Loucy (cell line): ENCODE results near the gene CCDC93.

Experiments
- H2AFZ ChIP-seq: fragments of 200-600 bp; sonication (generic); 2 replicates; pipeline ENCODE4 v1.6.0; 2016; ENCODE audit warnings: antibody characterized with exemption, mild to moderate bottlenecking, low read length, moderate library complexity
- H3F3A ChIP-seq: fragments of 200-600 bp; 2 replicates; pipeline ENCODE4 v1.6.0; 2016; ENCODE audit warnings: antibody characterized with exemption, low read depth, mild to moderate bottlenecking
- H3K27me3 ChIP-seq: fragments of 200-600 bp; sonication (generic); 2 replicates; pipeline ENCODE4 v1.6.1; 2014; ENCODE audit warnings: low read length, mild to moderate bottlenecking; ENCODE audit not compliant: insufficient read depth, poor library complexity, severe bottlenecking
- H3K36me3 ChIP-seq: fragments of 200-600 bp; sonication (generic); 2 replicates; pipeline ENCODE4 v1.6.1; 2016; ENCODE audit warnings: low read length; ENCODE audit not compliant: insufficient read depth
- H3K4me1 ChIP-seq: fragments of 200-600 bp; sonication (generic); 2 replicates; pipeline ENCODE4 v1.5.1; 2014; ENCODE audit warnings: low read length, mild to moderate bottlenecking; ENCODE audit not compliant: insufficient read depth, poor library complexity, severe bottlenecking
- H3K4me2 ChIP-seq: fragments of 200-600 bp; sonication (generic); 2 replicates; pipeline ENCODE4 v1.6.0; 2014; ENCODE audit warnings: antibody characterized with exemption, low read length, low read depth, mild to moderate bottlenecking; ENCODE audit not compliant: poor library complexity, severe bottlenecking
- H3K4me3 ChIP-seq: fragments of 200-600 bp; sonication (generic); 2 replicates; pipeline ENCODE4 v1.5.1; 2014; ENCODE audit warnings: low read length, mild to moderate bottlenecking, mixed read lengths; ENCODE audit not compliant: poor library complexity, severe bottlenecking
- H3K79me2 ChIP-seq: fragments of 200-600 bp; sonication (generic); 2 replicates; pipeline ENCODE4 v1.6.1; 2014; ENCODE audit warnings: low read length; ENCODE audit not compliant: insufficient read depth
- H3K9ac ChIP-seq: fragments of 200-600 bp; sonication (generic); 2 replicates; pipeline ENCODE4 v1.6.0; 2014; ENCODE audit warnings: mild to moderate bottlenecking, low read depth, low read length, moderate library complexity; ENCODE audit not compliant: poor library complexity, severe bottlenecking
- H3K9me2 ChIP-seq: fragments of 200-600 bp; sonication (generic); replicated peaks from 2 replicates; pipeline ENCODE4 v1.6.1; 2016; ENCODE audit warnings: low read depth, low read length, mixed read lengths
- H3K9me3 ChIP-seq: fragments of 200-600 bp; sonication (generic); 2 replicates; pipeline ENCODE4 v1.6.1; 2014; ENCODE audit warnings: mild to moderate bottlenecking, antibody characterized with exemption, low read length, low read depth; ENCODE audit not compliant: insufficient read depth
- H4K20me1 ChIP-seq: fragments of 200-600 bp; sonication (generic); 2 replicates; pipeline ENCODE4 v1.6.0; 2014; ENCODE audit warnings: antibody characterized with exemption, low read length, mild to moderate bottlenecking; ENCODE audit not compliant: insufficient read depth, poor library complexity, severe bottlenecking
- CTCF ChIP-seq: fragments of 200-600 bp; sonication (generic); conservative IDR thresholded peaks from 2 replicates; pipeline ENCODE4 v1.5.1; 2014; ENCODE audit warnings: mild to moderate bottlenecking, antibody characterized with exemption, low read length
- EZH2phosphoT487 ChIP-seq: fragments of 200-600 bp; IDR thresholded peaks from 2 replicates; pipeline ENCODE4 v1.6.1; 2018; ENCODE audit warnings: antibody characterized with exemption, mild to moderate bottlenecking, moderate library complexity, borderline replicate concordance

The CCDC93 gene

GRCh38 chr2:118014492-118014824 lies 588 bp upstream of the CCDC93 start:
- Histone ChIP-seq H3K9me3 (no peaks in the 10 kb centered on the region), H3K9me2 (no peaks in the 10 kb centered on the region), H3K27me3 (peaks cover 7% of the 10 kb centered on the region), H3F3A (no peaks in the 10 kb centered on the region), H3K9ac (peak overlapping the region; percentile 94), H3K4me1 (peaks cover 34% of the 10 kb centered on the region), H3K4me3 (peak overlapping the region; percentile 99), H3K79me2 (peaks cover 44% of the 10 kb centered on the region), H3K4me2 (peak overlapping the region; percentile 99), H3K36me3 (no peaks in the 10 kb centered on the region), H4K20me1 (peaks cover 44% of the 10 kb centered on the region), H2AFZ (peak overlapping the region; percentile 100)
- no peak for TF ChIP-seq EZH2phosphoT487
- no peak for TF ChIP-seq CTCF

GRCh38 chr2:118013221-118013723 lies 598 bp downstream of the CCDC93 start:
- H3K27me3 ChIP-seq: peaks cover 4% of the 10 kb centered on the region
- no peaks in the 10 kb centered on the region for H3K9me2 ChIP-seq
- peak overlapping the region; percentile 99 for H3K4me3 ChIP-seq
- peak overlapping the region; percentile 97 for H2AFZ ChIP-seq
- peaks cover 38% of the 10 kb centered on the region for H3K4me1 ChIP-seq
- H3K4me2 ChIP-seq: peak overlapping the region; percentile 83
- peaks cover 6% of the 10 kb centered on the region; the same call in 1 of the 2 replicates for H3K36me3 ChIP-seq
- peaks cover 52% of the 10 kb centered on the region for H4K20me1 ChIP-seq
- TF ChIP-seq EZH2phosphoT487: no peak
- no peak for TF ChIP-seq CTCF
- H3K9ac ChIP-seq: peak overlapping the region; percentile 94
- H3K79me2 ChIP-seq: peaks cover 56% of the 10 kb centered on the region
- no peaks in the 10 kb centered on the region for H3K9me3 ChIP-seq
- H3F3A ChIP-seq: no peaks in the 10 kb centered on the region

- peak overlapping the region; percentile 99 for H3K4me3 ChIP-seq
- H3K9ac ChIP-seq: peak overlapping the region; percentile 94
- H3K27me3 ChIP-seq: peaks cover 4% of the 10 kb centered on the region
- no peaks in the 10 kb centered on the region for H3K9me3 ChIP-seq
- H3K36me3 ChIP-seq: peaks cover 11% of the 10 kb centered on the region; the same call in 1 of the 2 replicates
- H3K79me2 ChIP-seq: peaks cover 61% of the 10 kb centered on the region
- no peaks in the 10 kb centered on the region for H3F3A ChIP-seq
- H3K4me2 ChIP-seq: peak overlapping the region; percentile 83
- no peaks in the 10 kb centered on the region for H3K9me2 ChIP-seq
- TF ChIP-seq EZH2phosphoT487: no peak
- no peak for TF ChIP-seq CTCF
- H3K4me1 ChIP-seq: peaks cover 38% of the 10 kb centered on the region
- no peak overlapping the region for H2AFZ ChIP-seq
- peaks cover 52% of the 10 kb centered on the region for H4K20me1 ChIP-seq
These were observed 1.1 kb downstream of the CCDC93 start for GRCh38 chr2:118012778-118013177.
